A673 (cell line): ENCODE measurements around the gene MTURN. TPM values are rescaled to one million over a fixed set of nuclear protein-coding genes. Genes with fewer than 3 reads are reported as not detected.

Source experiments
- BruUV-seq: library from RNA; stranded (reverse); fragments of 400-500 nt; replicated peaks from 2 replicates; lab custom pipeline; 2021; lab: Mats Ljungman, UMichigan
- CTCF ChIA-PET: fragments of 300-600 bp; sonication (Branson Sonifier 250); formaldehyde crosslinking; loops from one replicate; lab custom pipeline; 2022; ENCODE audit warnings: antibody characterized with exemption; lab: Charles Lee
- POLR2A ChIA-PET: fragments of 300-600 bp; sonication (Branson Sonifier 250); formaldehyde crosslinking; loops from one replicate; lab custom pipeline; 2022; ENCODE audit warnings: antibody characterized with exemption; ENCODE audit not compliant: low non-redundant PET; lab: Charles Lee
- DNase-seq: peaks from one replicate; pipeline ENCODE4 v3.0.0-alpha.2; 2015; ENCODE audit warnings: low spot score
- H3K27ac ChIP-seq: fragments of 200-600 bp; sonication (generic); 2 replicates; pipeline ENCODE4 v1.5.1; 2016; ENCODE audit warnings: mixed run types, low read depth, mild to moderate bottlenecking, mixed read lengths, antibody characterized with exemption, low read length; ENCODE audit not compliant: poor library complexity, severe bottlenecking
- H3K27me3 ChIP-seq: fragments of 200-600 bp; sonication (generic); replicated peaks from 2 replicates; pipeline ENCODE4 v1.6.1; 2017; ENCODE audit warnings: mixed run types, low read depth, mild to moderate bottlenecking, mixed read lengths, antibody characterized with exemption, low read length; ENCODE audit not compliant: insufficient read depth, poor library complexity
- H3K36me3 ChIP-seq: fragments of 200-600 bp; sonication (generic); 2 replicates; pipeline ENCODE4 v1.6.1; 2016; ENCODE audit warnings: mixed run types, mild to moderate bottlenecking, mixed read lengths, antibody characterized with exemption, low read length; ENCODE audit not compliant: insufficient read depth, poor library complexity, severe bottlenecking
- H3K4me1 ChIP-seq: fragments of 200-600 bp; sonication (generic); 2 replicates; pipeline ENCODE4 v1.6.1; 2017; ENCODE audit warnings: mixed run types, mild to moderate bottlenecking, mixed read lengths, antibody characterized with exemption, low read length; ENCODE audit not compliant: insufficient read depth, poor library complexity, severe bottlenecking
- H3K4me3 ChIP-seq: fragments of 200-600 bp; sonication (generic); 2 replicates; pipeline ENCODE4 v1.5.1; 2016; ENCODE audit warnings: low read depth, mixed run types, mild to moderate bottlenecking, mixed read lengths, low read length; ENCODE audit not compliant: poor library complexity, severe bottlenecking
- H3K9me3 ChIP-seq: fragments of 200-600 bp; sonication (generic); 2 replicates; pipeline ENCODE4 v1.6.1; 2016; ENCODE audit warnings: mixed run types, low read depth, mild to moderate bottlenecking, mixed read lengths, antibody characterized with exemption, low read length; ENCODE audit not compliant: poor library complexity, severe bottlenecking
- EZH2 ChIP-seq: fragments of 200-600 bp; sonication (generic); IDR thresholded peaks from 2 replicates; pipeline ENCODE4 v1.6.1; 2017; ENCODE audit warnings: borderline replicate concordance, low read depth, mild to moderate bottlenecking, mixed read lengths, antibody characterized with exemption, low read length; ENCODE audit not compliant: poor library complexity, severe bottlenecking
- intact Hi-C: fragments of 100-400 bp; cut with micrococcal nuclease; formaldehyde crosslinking; loops from one replicate; pipeline ENCODE4 v1.10.0; 2022; ENCODE audit not compliant: unreplicated experiment
- total RNA-seq: library from RNA; stranded (reverse); gene quantifications from 2 replicates; pipeline ENCODE4 v1.2.3, GENCODE V29; 2021
- TF ChIP-seq, protein P1 (sequence below): fragments of 300-800, 200-600 bp; sonication (generic); conservative IDR thresholded peaks from 2 replicates; pipeline ENCODE4 v1.5.1; 2017; ENCODE audit warnings: low read depth, mild to moderate bottlenecking, antibody characterized with exemption, low read length, moderate library complexity, mixed read lengths

Gene MTURN
- total RNA-seq, 1 experiment from 2014 or later = 2.6 TPM

DNA sequence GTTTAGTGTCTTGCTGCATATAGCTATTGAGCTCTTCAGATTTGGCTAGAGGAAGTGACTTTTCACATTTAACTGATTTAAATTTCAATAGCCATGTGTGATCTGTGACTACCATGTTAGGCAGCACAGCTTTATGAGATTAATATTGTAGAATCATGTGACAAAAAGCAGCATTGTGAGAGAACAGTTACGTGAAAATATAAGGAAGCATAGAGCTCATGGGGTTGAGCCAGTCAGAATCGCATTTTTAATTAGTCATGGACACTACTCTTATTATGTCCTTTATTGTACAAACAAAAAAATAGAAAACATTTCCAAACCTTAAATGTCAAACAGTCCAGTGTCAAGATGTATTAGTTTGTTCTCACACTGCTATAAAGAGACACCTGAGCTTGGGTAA, 48.0 kb downstream of the MTURN start:
- intact Hi-C loops = no loop called here
- BruUV-seq = no TSS peak
- Histone ChIP-seq H3K36me3 (no peaks in the 10 kb centered on the region), H3K4me1 (no peaks in the 10 kb centered on the region), H3K4me3 (no peak overlapping the region), H3K9me3 (no peaks in the 10 kb centered on the region), H3K27ac (no peak overlapping the region), H3K27me3 (no peaks in the 10 kb centered on the region)
- POLR2A ChIA-PET = no interaction called here
- no peak for DNase-seq
- CTCF ChIA-PET = interaction anchor here (0.6 kb wide), 1 partner anchor 8 kb away, joined by 3 read pairs; no protein-coding TSS in a partner anchor
- no peak for TF ChIP-seq EZH2
- TF ChIP-seq, protein P1, sequence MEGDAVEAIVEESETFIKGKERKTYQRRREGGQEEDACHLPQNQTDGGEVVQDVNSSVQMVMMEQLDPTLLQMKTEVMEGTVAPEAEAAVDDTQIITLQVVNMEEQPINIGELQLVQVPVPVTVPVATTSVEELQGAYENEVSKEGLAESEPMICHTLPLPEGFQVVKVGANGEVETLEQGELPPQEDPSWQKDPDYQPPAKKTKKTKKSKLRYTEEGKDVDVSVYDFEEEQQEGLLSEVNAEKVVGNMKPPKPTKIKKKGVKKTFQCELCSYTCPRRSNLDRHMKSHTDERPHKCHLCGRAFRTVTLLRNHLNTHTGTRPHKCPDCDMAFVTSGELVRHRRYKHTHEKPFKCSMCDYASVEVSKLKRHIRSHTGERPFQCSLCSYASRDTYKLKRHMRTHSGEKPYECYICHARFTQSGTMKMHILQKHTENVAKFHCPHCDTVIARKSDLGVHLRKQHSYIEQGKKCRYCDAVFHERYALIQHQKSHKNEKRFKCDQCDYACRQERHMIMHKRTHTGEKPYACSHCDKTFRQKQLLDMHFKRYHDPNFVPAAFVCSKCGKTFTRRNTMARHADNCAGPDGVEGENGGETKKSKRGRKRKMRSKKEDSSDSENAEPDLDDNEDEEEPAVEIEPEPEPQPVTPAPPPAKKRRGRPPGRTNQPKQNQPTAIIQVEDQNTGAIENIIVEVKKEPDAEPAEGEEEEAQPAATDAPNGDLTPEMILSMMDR = no peak

GRCh38 chr7:30183749-30184369, 49.1 kb downstream of the MTURN start:
- DNase-seq = no peak
- POLR2A ChIA-PET = no interaction called here
- Histone ChIP-seq H3K36me3 (no peaks in the 10 kb centered on the region), H3K4me1 (no peaks in the 10 kb centered on the region), H3K9me3 (no peaks in the 10 kb centered on the region), H3K4me3 (no peak overlapping the region), H3K27me3 (no peaks in the 10 kb centered on the region), H3K27ac (no peak overlapping the region)
- CTCF ChIA-PET = no interaction called here
- no TSS peak for BruUV-seq
- TF ChIP-seq, protein P1 = no peak
- TF ChIP-seq EZH2 = no peak
- intact Hi-C loops = no loop called here

DNA sequence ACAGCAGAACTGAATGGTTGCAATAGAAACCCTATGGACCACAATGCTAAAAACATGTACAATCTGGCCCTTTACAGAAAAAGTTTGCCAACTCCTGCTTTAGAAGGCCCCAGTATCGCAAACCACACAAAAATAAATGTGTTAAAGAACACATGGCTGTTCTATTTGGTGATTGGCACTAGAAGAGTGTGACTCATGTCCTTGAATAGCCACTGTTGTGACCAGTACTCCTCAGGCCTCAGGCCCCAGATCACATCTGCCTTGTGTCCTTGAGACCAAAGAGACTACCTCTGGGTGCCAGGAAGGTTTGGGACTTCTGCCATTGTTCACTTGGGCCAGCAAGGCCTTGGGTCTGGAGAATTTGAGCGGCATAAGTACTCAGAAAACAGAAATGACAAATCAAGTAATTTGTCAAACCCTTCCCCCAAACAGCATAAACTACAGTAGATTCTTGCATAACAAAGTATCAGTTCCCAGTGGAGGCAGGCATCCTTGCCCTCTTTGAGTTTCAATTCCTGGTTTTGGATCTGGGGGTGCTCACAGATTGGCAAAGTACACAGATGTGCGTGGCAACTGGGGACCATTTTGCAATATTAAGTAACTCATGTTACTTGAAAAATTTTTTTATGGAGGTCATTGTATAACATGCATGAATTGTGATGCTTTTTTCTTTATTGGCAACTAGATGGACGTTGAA, 50.2 kb downstream of the MTURN start:
- POLR2A ChIA-PET = no interaction called here
- TF ChIP-seq, protein P1 = no peak
- TF ChIP-seq EZH2 = no peak
- Histone ChIP-seq H3K4me3 (no peak overlapping the region), H3K27me3 (no peaks in the 10 kb centered on the region), H3K27ac (no peak overlapping the region), H3K9me3 (no peaks in the 10 kb centered on the region), H3K36me3 (no peaks in the 10 kb centered on the region), H3K4me1 (no peaks in the 10 kb centered on the region)
- DNase-seq = no peak
- no TSS peak for BruUV-seq
- intact Hi-C loops = no loop called here
- CTCF ChIA-PET = no interaction called here
